Liver (tissue), 9 donors: Measurements from ENCODE around the gene NKX1-1. TPM values are rescaled to one million over a fixed set of nuclear protein-coding genes. Genes with fewer than 3 reads are reported as not detected.

Experiments used
- DNase-seq: peaks from one replicate; pipeline ENCODE4 v3.0.0-alpha.2; 2017; ENCODE audit warnings: low spot score
- H3K27ac ChIP-seq, 2 donors: one replicate each; pipeline ENCODE4 v1.7.0; 2013; ENCODE audit warnings: inconsistent platforms in 2 of 2, low read length in 2 of 2, control low read depth in 1 of 2, low read depth in 1 of 2, mild to moderate bottlenecking in 1 of 2
- H3K27me3 ChIP-seq, 4 donors: one replicate each; pipeline versions ENCODE4 v1.6.1 to v1.7.0; 2013; ENCODE audit warnings: low read length in 3 of 4, inconsistent platforms in 1 of 4, mild to moderate bottlenecking in 1 of 4, moderate library complexity in 1 of 4; ENCODE audit not compliant: control insufficient read depth in 4 of 4, insufficient read depth in 4 of 4
- H3K36me3 ChIP-seq, 4 donors: one replicate each; pipeline versions ENCODE4 v1.6.1 to v1.7.0; 2013; ENCODE audit warnings: low read length in 3 of 4, mild to moderate bottlenecking in 3 of 4, low read depth in 1 of 4, moderate library complexity in 1 of 4; ENCODE audit not compliant: control insufficient read depth in 4 of 4, insufficient read depth in 3 of 4
- H3K4me1 ChIP-seq, 4 donors: one replicate each; pipeline versions ENCODE4 v1.6.1 to v1.7.0; 2013; ENCODE audit warnings: low read length in 3 of 4, mild to moderate bottlenecking in 3 of 4, moderate library complexity in 1 of 4; ENCODE audit not compliant: control insufficient read depth in 4 of 4, insufficient read depth in 4 of 4
- H3K4me3 ChIP-seq, 3 donors: one replicate each; pipeline versions ENCODE4 v1.6.1 to v1.7.0; 2013; ENCODE audit warnings: low read length in 3 of 3, control low read depth in 1 of 3, low read depth in 1 of 3, mild to moderate bottlenecking in 1 of 3
- H3K9ac ChIP-seq, 2 donors: one replicate each; pipeline ENCODE4 v1.7.0; 2013; ENCODE audit warnings: low read length in 2 of 2, mild to moderate bottlenecking in 2 of 2, moderate library complexity in 2 of 2, control low read depth in 1 of 2, low read depth in 1 of 2
- H3K9me3 ChIP-seq, 4 donors: one replicate each; pipeline versions ENCODE4 v1.6.1 to v1.7.0; 2013; ENCODE audit warnings: low read length in 3 of 4; ENCODE audit not compliant: control insufficient read depth in 4 of 4
- HNF4A ChIP-seq, 2 donors: conservative IDR thresholded peaks; 2 replicates each; pipeline ENCODE4 v1.6.1; 2016; ENCODE audit warnings: antibody characterized with exemption in 2 of 2, mild to moderate bottlenecking in 2 of 2
- RAD21 ChIP-seq, 2 donors: IDR thresholded peaks; 2 replicates each; pipeline ENCODE4 v1.6.1; 2016; ENCODE audit warnings: antibody characterized with exemption in 2 of 2, mild to moderate bottlenecking in 2 of 2
- WGBS: extraction: QIAGEN DNeasy Blood & Tissue Kit; methylation state at CpG from one replicate; pipeline ENCODE4 v1.1.7; 2013; 5-methylcytosine and 5-hydroxymethylcytosine counted together
- polyA plus RNA-seq, 2 donors: library from polyadenylated mRNA; stranded (reverse) in 1 of 2; unstranded in 1 of 2; fragments of 200-250 nt in 1 of 2; fragments of >200 nt in 1 of 2; fragmentation: Nextera tagmentation in 1 of 2; extraction: Ambion mirVana in 1 of 2; gene quantifications; one replicate each; pipeline versions ENCODE4 v1.2.1 to v1.2.3, GENCODE V29; 2013 to 2015
- total RNA-seq, 2 donors: library from RNA; depleted of rRNA; stranded (reverse); fragments of >200 nt; gene quantifications; one replicate each; pipeline ENCODE4 v1.2.3, GENCODE V29; 2014
- TF ChIP-seq, protein P1 (sequence below): IDR thresholded peaks from 2 replicates; pipeline ENCODE4 v1.6.1; 2016; ENCODE audit warnings: antibody characterized with exemption, mild to moderate bottlenecking
- TF ChIP-seq, protein P2 (sequence below): IDR thresholded peaks from 2 replicates; pipeline ENCODE4 v1.6.1; 2016; ENCODE audit warnings: antibody characterized with exemption
- TF ChIP-seq, protein P3 (sequence below): fragments of 150-350 bp; IDR thresholded peaks from 2 replicates; pipeline ENCODE4 v1.5.1; 2017; ENCODE audit warnings: improper control_type of control experiment, low read depth, low read length; ENCODE audit not compliant: missing input control
- donor health status: healthy.
- donor health status: healthy.
- donor health status: healthy.
- donor health status: healthy.
- donor health status: healthy.

NKX1-1 gene
- total and polyA plus RNA-seq, 4 donors, result not detected

DNA sequence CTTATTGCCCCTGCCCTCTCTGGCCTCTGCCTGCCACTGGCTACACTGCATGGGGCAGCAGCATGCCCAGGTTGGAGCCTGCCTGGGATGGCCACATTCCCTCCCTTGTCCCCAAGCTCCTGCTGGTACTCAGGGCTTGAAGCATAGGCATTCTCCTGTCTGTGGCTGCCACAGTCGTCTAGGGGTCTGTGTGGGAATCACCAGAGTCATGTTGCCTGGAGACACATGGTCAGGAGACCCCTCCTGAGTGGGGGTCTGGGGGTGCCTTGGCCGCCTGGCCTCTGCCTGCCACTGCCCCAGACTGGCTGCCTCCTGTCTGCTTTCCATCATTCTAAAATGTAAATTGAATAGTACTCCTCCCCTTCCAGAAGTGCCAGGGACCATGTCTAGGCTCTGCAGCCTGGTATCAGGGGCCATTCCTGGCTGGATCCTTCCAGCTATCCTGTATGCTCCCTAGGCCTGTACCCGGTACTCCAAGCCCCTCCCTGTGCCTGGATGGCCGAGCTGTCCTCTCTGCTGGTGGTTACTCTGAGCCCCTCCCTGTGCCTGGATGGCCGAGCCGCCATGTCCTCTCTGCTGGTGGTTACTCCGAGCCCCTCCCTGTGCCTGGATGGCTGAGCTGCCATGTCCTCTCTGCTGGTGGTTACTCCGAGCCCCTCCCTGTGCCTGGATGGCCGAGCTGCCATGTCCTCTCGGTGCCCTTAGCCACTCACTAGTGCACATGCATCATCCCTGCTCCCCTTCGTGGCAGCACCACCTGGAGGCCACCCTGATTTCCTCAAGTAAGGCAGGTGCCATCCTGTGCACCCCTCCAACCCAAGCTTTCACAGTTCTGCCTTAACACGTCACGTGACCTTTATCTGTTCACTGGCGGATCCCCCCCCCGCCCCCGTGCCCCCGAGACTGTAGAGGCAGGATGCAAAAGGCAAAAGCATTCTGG is 5.5 kb upstream of the NKX1-1 start (continued):
- TF ChIP-seq, protein P1, sequence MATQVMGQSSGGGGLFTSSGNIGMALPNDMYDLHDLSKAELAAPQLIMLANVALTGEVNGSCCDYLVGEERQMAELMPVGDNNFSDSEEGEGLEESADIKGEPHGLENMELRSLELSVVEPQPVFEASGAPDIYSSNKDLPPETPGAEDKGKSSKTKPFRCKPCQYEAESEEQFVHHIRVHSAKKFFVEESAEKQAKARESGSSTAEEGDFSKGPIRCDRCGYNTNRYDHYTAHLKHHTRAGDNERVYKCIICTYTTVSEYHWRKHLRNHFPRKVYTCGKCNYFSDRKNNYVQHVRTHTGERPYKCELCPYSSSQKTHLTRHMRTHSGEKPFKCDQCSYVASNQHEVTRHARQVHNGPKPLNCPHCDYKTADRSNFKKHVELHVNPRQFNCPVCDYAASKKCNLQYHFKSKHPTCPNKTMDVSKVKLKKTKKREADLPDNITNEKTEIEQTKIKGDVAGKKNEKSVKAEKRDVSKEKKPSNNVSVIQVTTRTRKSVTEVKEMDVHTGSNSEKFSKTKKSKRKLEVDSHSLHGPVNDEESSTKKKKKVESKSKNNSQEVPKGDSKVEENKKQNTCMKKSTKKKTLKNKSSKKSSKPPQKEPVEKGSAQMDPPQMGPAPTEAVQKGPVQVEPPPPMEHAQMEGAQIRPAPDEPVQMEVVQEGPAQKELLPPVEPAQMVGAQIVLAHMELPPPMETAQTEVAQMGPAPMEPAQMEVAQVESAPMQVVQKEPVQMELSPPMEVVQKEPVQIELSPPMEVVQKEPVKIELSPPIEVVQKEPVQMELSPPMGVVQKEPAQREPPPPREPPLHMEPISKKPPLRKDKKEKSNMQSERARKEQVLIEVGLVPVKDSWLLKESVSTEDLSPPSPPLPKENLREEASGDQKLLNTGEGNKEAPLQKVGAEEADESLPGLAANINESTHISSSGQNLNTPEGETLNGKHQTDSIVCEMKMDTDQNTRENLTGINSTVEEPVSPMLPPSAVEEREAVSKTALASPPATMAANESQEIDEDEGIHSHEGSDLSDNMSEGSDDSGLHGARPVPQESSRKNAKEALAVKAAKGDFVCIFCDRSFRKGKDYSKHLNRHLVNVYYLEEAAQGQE, result no peak

DNA sequence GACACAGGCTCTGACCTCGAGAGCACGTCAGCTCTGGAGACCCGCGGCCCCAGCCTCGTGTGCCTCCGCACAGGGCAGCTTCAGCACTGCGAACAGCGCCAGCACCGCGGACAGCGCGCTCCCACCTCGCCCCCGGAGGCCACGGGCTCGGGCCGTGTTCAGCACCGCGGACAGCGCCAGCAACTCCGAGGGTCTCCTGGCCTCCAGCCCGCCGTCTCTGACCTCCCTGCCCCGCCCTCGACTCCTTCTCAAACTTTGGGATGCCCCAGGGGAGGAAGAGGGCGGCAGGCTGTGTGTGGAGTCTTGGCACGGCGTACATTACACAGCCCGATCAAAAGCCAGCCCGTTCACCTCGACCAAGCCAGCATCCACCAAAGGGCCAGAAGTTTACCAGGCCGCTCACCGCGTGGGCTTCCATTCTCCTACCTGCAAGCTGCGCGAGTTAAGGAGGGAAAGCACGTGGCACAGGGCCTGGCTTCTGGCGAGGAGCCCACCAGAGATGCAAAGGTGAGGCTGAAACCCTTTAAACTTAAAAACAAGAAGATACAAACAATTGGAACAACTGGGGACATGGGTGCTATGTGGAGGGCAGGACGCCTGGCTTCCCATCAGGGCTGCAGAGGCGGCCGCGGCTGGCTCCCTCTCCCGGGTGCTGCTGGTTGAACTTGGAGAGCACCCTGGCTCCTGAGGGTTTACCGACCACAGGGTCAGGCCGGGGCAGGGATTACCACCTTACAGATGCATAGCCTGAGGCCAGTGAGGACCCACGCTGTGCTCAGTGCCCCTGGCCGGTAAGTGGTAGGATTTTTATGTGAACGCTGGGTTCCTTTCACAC is 4.5 kb upstream of the NKX1-1 start:
- TF ChIP-seq HNF4A (conservative IDR thresholded peaks at IDR 0.05) (no peak), RAD21 (IDR thresholded peaks at IDR 0.05) (no peak)
- TF ChIP-seq, protein P1, result peak; percentile 99
- TF ChIP-seq, protein P2, sequence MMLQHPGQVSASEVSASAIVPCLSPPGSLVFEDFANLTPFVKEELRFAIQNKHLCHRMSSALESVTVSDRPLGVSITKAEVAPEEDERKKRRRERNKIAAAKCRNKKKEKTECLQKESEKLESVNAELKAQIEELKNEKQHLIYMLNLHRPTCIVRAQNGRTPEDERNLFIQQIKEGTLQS, result no peak
- TF ChIP-seq, protein P3, sequence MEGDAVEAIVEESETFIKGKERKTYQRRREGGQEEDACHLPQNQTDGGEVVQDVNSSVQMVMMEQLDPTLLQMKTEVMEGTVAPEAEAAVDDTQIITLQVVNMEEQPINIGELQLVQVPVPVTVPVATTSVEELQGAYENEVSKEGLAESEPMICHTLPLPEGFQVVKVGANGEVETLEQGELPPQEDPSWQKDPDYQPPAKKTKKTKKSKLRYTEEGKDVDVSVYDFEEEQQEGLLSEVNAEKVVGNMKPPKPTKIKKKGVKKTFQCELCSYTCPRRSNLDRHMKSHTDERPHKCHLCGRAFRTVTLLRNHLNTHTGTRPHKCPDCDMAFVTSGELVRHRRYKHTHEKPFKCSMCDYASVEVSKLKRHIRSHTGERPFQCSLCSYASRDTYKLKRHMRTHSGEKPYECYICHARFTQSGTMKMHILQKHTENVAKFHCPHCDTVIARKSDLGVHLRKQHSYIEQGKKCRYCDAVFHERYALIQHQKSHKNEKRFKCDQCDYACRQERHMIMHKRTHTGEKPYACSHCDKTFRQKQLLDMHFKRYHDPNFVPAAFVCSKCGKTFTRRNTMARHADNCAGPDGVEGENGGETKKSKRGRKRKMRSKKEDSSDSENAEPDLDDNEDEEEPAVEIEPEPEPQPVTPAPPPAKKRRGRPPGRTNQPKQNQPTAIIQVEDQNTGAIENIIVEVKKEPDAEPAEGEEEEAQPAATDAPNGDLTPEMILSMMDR, result no peak
- peak; percentile 68 for DNase-seq
- Histone ChIP-seq H3K4me1 (peaks cover 0 to 15% (median 0%) of the 10 kb centered on the region in 4 donors), H3K9ac (no peak overlapping the region), H3K36me3 (no peaks in the 10 kb centered on the region), H3K27ac (no peak overlapping the region), H3K27me3 (peaks cover 4 to 33% (median 8%) of the 10 kb centered on the region in 4 donors), H3K9me3 (no peaks in the 10 kb centered on the region), H3K4me3 (no peak overlapping the region)
- 23% methylated on average over 48 of the region's 48 CpGs for WGBS
